Kidney (tissue), 14 donors: Measurements from ENCODE around the gene FBXO48. TPM values are rescaled to one million over a fixed set of nuclear protein-coding genes. Genes with fewer than 3 reads are reported as not detected.

Experiments used
- DNase-seq, 5 donors: peaks; one replicate each; pipeline ENCODE4 v3.0.0-alpha.2; 2013 to 2020
- FAIRE-seq: peaks from 2 replicates; lab custom pipeline; 2012; peaks lifted over from hg19 to GRCh38; lab: Jason Lieb, UNC
- H3K27ac ChIP-seq, 2 donors: one replicate each; pipeline ENCODE4 v1.7.0; 2013; ENCODE audit warnings: low read depth in 2 of 2, low read length in 2 of 2, inconsistent platforms in 1 of 2
- H3K27me3 ChIP-seq: one replicate; pipeline ENCODE4 v1.7.1; 2013; ENCODE audit warnings: low read length, inconsistent platforms; ENCODE audit not compliant: control insufficient read depth, insufficient read depth
- H3K36me3 ChIP-seq, 3 donors: one replicate each; pipeline versions ENCODE4 v1.7.0 to v1.7.1; 2013; ENCODE audit warnings: low read length in 3 of 3, control low read depth in 1 of 3, inconsistent platforms in 1 of 3; ENCODE audit not compliant: insufficient read depth in 3 of 3, control insufficient read depth in 2 of 3
- H3K4me1 ChIP-seq, 3 donors: one replicate each; pipeline versions ENCODE4 v1.7.0 to v1.7.1; 2013; ENCODE audit warnings: low read length in 3 of 3, inconsistent platforms in 1 of 3, low read depth in 1 of 3; ENCODE audit not compliant: control insufficient read depth in 2 of 3, insufficient read depth in 2 of 3
- H3K4me3 ChIP-seq, 3 donors: one replicate each; pipeline versions ENCODE4 v1.7.0 to v1.8.1; 2013; ENCODE audit warnings: low read length in 3 of 3, control low read depth in 1 of 3, inconsistent platforms in 1 of 3
- H3K9ac ChIP-seq, 3 donors: one replicate each; pipeline versions ENCODE4 v1.7.0 to v1.7.1; 2013; ENCODE audit warnings: low read length in 3 of 3, control low read depth in 1 of 3, inconsistent platforms in 1 of 3
- H3K9me3 ChIP-seq, 3 donors: one replicate each; pipeline versions ENCODE4 v1.7.0 to v1.7.1; 2013; ENCODE audit warnings: low read length in 3 of 3, control low read depth in 1 of 3, inconsistent platforms in 1 of 3; ENCODE audit not compliant: control insufficient read depth in 2 of 3, insufficient read depth in 1 of 3
- intact Hi-C: fragments of 100-400 bp; cut with DNase I; formaldehyde crosslinking; loops from one replicate; pipeline ENCODE4 v1.11.1; 2022
- polyA plus RNA-seq: library from polyadenylated mRNA; stranded (reverse); fragments of 350-450 nt; fragmentation: Illumina TruSeq; extraction: RNeasy Lipid Tissue Mini Kit (QIAGEN cat#74804); gene quantifications from one replicate; pipeline ENCODE4 v1.2.3, GENCODE V29; 2014; ENCODE audit warnings: low read depth, low replicate concordance; ENCODE audit not compliant: insufficient read depth
- total RNA-seq: library from RNA; stranded (reverse); fragmentation: NEBNext Ultra II Directional; extraction: Animal tissue kit (Norgen Biotek cat#: 25700); gene quantifications from one replicate; pipeline ENCODE4 v1.2.1, GENCODE V29; 2021
- TF ChIP-seq, protein P1 (sequence below): IDR thresholded peaks from 3 replicates; pipeline ENCODE4 v1.5.1; 2012; ENCODE audit warnings: mild to moderate bottlenecking, moderate library complexity, borderline replicate concordance; ENCODE audit not compliant: insufficient read depth; ENCODE audit errors: extremely low read depth
- donor health status: control.
- donor health status: control.
- donor health status: control.
- donor health status: control.
- donor health status: control.
- donor health status: DM: yes; HTN: yes; CAD: no.
- donor health status: Normal renal cell carcinoma (clear cell type).

Gene FBXO48
- total and polyA plus RNA-seq, 2 donors from 2014 or later = 0.86 to 1.3 TPM

DNA sequence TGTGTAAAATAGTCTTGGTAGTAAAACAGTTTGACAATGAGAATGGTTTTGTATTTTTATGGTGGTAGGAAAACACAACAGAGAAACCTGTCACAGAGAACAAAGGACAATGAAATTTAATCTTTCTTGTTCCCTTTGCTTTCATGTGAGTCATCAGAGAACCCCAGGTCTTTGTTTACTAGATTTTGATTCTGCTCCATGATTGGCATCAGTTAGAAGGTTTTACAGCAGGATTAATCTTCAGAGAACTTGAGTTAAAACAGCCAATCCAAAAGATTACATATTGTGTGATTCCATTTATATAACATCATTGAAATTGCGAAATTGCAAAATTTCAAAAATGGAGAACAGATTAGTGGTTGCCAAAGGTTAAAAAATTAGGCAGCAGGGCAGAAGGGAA lies 2.8 kb upstream of the FBXO48 start:
- no peaks in the 10 kb centered on the region for H3K27me3 ChIP-seq
- no peak overlapping the region for H3K9ac ChIP-seq
- intact Hi-C loops = no loop called here
- H3K4me1 ChIP-seq = peaks cover 0 to 5% (median 5%) of the 10 kb centered on the region in 3 donors
- no peak overlapping the region for H3K27ac ChIP-seq
- H3K36me3 ChIP-seq = no peaks in the 10 kb centered on the region
- TF ChIP-seq, protein P1, sequence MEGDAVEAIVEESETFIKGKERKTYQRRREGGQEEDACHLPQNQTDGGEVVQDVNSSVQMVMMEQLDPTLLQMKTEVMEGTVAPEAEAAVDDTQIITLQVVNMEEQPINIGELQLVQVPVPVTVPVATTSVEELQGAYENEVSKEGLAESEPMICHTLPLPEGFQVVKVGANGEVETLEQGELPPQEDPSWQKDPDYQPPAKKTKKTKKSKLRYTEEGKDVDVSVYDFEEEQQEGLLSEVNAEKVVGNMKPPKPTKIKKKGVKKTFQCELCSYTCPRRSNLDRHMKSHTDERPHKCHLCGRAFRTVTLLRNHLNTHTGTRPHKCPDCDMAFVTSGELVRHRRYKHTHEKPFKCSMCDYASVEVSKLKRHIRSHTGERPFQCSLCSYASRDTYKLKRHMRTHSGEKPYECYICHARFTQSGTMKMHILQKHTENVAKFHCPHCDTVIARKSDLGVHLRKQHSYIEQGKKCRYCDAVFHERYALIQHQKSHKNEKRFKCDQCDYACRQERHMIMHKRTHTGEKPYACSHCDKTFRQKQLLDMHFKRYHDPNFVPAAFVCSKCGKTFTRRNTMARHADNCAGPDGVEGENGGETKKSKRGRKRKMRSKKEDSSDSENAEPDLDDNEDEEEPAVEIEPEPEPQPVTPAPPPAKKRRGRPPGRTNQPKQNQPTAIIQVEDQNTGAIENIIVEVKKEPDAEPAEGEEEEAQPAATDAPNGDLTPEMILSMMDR = no peak
- FAIRE-seq (no peak), DNase-seq (no peak)
- no peak overlapping the region for H3K4me3 ChIP-seq
- no peaks in the 10 kb centered on the region for H3K9me3 ChIP-seq

DNA sequence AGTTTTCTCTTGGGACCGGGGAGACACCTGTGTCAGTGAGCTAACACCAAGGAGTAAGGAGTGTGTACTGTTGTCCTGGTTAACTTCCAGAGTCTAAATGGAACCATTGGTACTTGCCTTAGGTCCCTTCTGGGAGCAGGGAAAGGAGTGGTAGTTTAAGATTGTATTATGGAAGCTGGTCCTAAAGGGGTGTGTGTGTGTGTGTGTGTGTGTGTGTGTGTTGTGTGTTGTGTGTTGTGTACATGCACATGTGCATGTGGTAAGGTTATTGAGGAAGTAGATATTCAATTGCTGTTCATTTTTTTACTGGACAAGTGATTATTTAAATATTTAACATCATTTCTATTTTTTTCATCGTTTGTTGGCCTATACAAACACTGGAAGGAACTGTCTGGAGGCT lies 1.7 kb upstream of the FBXO48 start:
- Histone ChIP-seq H3K4me1 (peaks cover 0 to 5% (median 5%) of the 10 kb centered on the region in 3 donors), H3K27ac (no peak overlapping the region), H3K27me3 (no peaks in the 10 kb centered on the region), H3K4me3 (peak overlapping the region in 1 of 3 donors; percentile 93), H3K9ac (no peak overlapping the region), H3K9me3 (no peaks in the 10 kb centered on the region), H3K36me3 (no peaks in the 10 kb centered on the region)
- FAIRE-seq (no peak), DNase-seq (no peak)
- TF ChIP-seq, protein P1 = no peak
- intact Hi-C loops = no loop called here

- DNase-seq (no peak), FAIRE-seq (no peak)
- no peaks in the 10 kb centered on the region for H3K36me3 ChIP-seq
- no peaks in the 10 kb centered on the region for H3K27me3 ChIP-seq
- H3K4me3 ChIP-seq = peak overlapping the region; percentile 93 to 96 (median 95)
- peak overlapping the region; percentile 88 to 97 (median 91) for H3K9ac ChIP-seq
- H3K9me3 ChIP-seq = no peaks in the 10 kb centered on the region
- peak overlapping the region; percentile 56 to 85 for H3K27ac ChIP-seq
- intact Hi-C loops = no loop called here
- TF ChIP-seq, protein P1 = no peak
- peaks cover 0 to 5% (median 5%) of the 10 kb centered on the region in 3 donors for H3K4me1 ChIP-seq
Measured at GRCh38 chr2:68466778-68467076, 367 bp downstream of the FBXO48 start.

GRCh38 chr2:68466361-68466777 lies 725 bp downstream of the FBXO48 start:
- Histone ChIP-seq H3K4me3 (peak overlapping the region; percentile 93 to 96 (median 95)), H3K27ac (peak overlapping the region in 1 of 2 donors; percentile 85), H3K27me3 (no peaks in the 10 kb centered on the region), H3K4me1 (peaks cover 0 to 5% (median 5%) of the 10 kb centered on the region in 3 donors), H3K9me3 (no peaks in the 10 kb centered on the region), H3K9ac (peak overlapping the region; percentile 88 to 97 (median 91)), H3K36me3 (no peaks in the 10 kb centered on the region)
- FAIRE-seq (no peak), DNase-seq (peak in 2 of 5 donors; percentile 36 to 42)
- intact Hi-C loops = no loop called here
- TF ChIP-seq, protein P1 = no peak
